B cell (primary cell): Measurements from ENCODE around the gene CHTF18.

Experiments
- CTCF ChIP-seq: fragments of 200-600 bp; IDR thresholded peaks from one replicate; pipeline ENCODE4 v1.8.0; 2022; ENCODE audit warnings: antibody characterized with exemption, mild to moderate bottlenecking
- EZH2 ChIP-seq: IDR thresholded peaks from 2 replicates; pipeline ENCODE4 v1.6.1; 2012; ENCODE audit warnings: borderline replicate concordance, low read depth, mild to moderate bottlenecking, moderate library complexity, low read length; ENCODE audit not compliant: insufficient read depth, poor library complexity, severe bottlenecking

- TF ChIP-seq CTCF, result no peak
- no peak for TF ChIP-seq EZH2
These were observed 6.9 kb upstream of the CHTF18 start for GRCh38 chr16:781346-782010.
